Brain microvascular endothelial cell (primary cell): ENCODE measurements around the gene MX2.

Experiments used
- DNase-seq: peaks from one replicate; pipeline ENCODE4 v3.0.0-alpha.2; 2020
- H3K27ac ChIP-seq: fragments of 250-450 bp; sonication (Bioruptor Pico); 2 replicates; pipeline ENCODE4 v1.5.1; 2020; ENCODE audit warnings: mild to moderate bottlenecking, moderate library complexity
- H3K27me3 ChIP-seq: fragments of 250-450 bp; sonication (Bioruptor Pico); replicated peaks from 2 replicates; pipeline ENCODE4 v1.5.1; 2020; ENCODE audit warnings: mild to moderate bottlenecking
- H3K36me3 ChIP-seq: fragments of 250-450 bp; sonication (Bioruptor Pico); replicated peaks from 2 replicates; pipeline ENCODE4 v1.5.1; 2020; ENCODE audit warnings: mild to moderate bottlenecking
- H3K4me3 ChIP-seq: 2 replicates; pipeline ENCODE4 v1.5.1; 2011; ENCODE audit warnings: low read depth, mild to moderate bottlenecking, control low read depth, low read length, moderate library complexity
- in situ Hi-C: cut with HindIII; loops from 2 replicates; pipeline ENCODE4 v1.10.0; 2017; ENCODE audit warnings: low sequenced_read_pairs, low pct_ligation_motif_present
- TF ChIP-seq, protein P1 (sequence below): IDR thresholded peaks from 2 replicates; pipeline ENCODE4 v1.5.1; 2011; ENCODE audit warnings: low read depth, mild to moderate bottlenecking, moderate library complexity, low read length, control low read depth, inconsistent platforms; ENCODE audit errors: missing control alignments

MX2 gene

GRCh38 chr21:41345934-41346685 is 15.7 kb upstream of the MX2 start:
- Histone ChIP-seq H3K27me3 (no peaks in the 10 kb centered on the region), H3K36me3 (no peaks in the 10 kb centered on the region), H3K4me3 (no peak overlapping the region), H3K27ac (no peak overlapping the region)
- no peak for DNase-seq
- in situ Hi-C loops = no loop called here
- TF ChIP-seq, protein P1, sequence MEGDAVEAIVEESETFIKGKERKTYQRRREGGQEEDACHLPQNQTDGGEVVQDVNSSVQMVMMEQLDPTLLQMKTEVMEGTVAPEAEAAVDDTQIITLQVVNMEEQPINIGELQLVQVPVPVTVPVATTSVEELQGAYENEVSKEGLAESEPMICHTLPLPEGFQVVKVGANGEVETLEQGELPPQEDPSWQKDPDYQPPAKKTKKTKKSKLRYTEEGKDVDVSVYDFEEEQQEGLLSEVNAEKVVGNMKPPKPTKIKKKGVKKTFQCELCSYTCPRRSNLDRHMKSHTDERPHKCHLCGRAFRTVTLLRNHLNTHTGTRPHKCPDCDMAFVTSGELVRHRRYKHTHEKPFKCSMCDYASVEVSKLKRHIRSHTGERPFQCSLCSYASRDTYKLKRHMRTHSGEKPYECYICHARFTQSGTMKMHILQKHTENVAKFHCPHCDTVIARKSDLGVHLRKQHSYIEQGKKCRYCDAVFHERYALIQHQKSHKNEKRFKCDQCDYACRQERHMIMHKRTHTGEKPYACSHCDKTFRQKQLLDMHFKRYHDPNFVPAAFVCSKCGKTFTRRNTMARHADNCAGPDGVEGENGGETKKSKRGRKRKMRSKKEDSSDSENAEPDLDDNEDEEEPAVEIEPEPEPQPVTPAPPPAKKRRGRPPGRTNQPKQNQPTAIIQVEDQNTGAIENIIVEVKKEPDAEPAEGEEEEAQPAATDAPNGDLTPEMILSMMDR = no peak

GRCh38 chr21:41346758-41347157 is 15.1 kb upstream of the MX2 start:
- no peaks in the 10 kb centered on the region for H3K36me3 ChIP-seq
- TF ChIP-seq, protein P1 = no peak

GRCh38 chr21:41348434-41348833 is 13.4 kb upstream of the MX2 start:
- no peak for DNase-seq
- TF ChIP-seq, protein P1 = no peak
- Histone ChIP-seq H3K27me3 (no peaks in the 10 kb centered on the region), H3K27ac (no peak overlapping the region), H3K4me3 (no peak overlapping the region), H3K36me3 (no peaks in the 10 kb centered on the region)
- in situ Hi-C loops = no loop called here

More at GRCh38 chr21:41346758-41347157, 15.1 kb upstream of the MX2 start:
- Histone ChIP-seq H3K27me3 (no peaks in the 10 kb centered on the region), H3K4me3 (no peak overlapping the region), H3K27ac (no peak overlapping the region)
- no peak for DNase-seq
- in situ Hi-C loops = no loop called here

- Histone ChIP-seq H3K36me3 (no peaks in the 10 kb centered on the region), H3K27ac (no peak overlapping the region), H3K4me3 (no peak overlapping the region), H3K27me3 (no peaks in the 10 kb centered on the region)
- in situ Hi-C loops = no loop called here
- no peak for DNase-seq
- TF ChIP-seq, protein P1 = no peak
Observed at GRCh38 chr21:41349126-41349525, 12.7 kb upstream of the MX2 start.

DNA sequence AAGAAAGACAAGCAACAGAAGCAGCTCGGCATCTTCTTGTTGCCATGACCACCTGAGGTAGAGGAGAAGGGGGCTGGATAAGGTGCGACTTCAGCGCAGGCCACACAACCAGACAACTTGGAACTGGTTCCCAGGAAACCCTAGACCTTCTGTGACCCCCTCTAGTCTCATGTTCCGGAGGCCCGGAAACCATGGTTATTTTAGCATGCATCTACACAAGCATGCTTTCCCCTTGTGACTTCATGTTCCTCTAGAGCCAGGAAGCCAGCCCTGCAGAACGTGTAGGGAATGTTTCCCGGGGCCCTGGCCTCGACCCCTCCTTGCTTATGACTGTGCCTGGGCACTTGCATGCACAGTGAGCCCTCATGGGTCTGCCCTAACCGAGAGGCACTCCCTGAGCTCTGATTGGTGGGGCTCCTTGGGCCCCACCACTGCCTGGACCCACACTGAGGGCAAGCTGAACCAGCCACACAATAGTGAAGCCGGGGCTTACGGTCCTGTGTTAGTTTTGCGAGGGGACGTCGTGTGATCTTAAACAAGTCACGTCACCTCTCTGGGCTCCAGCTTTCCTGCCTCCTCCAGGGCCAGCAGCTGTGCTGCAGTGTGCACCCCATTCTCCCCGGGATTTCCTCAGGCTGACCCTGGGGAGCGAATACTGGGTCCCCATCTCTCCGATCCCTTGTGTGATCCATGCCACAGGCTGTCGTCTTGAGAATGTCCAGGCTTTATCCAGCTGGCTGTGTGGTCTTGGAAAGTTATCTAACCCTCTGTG is 12.0 kb upstream of the MX2 start:
- TF ChIP-seq, protein P1 = no peak
- in situ Hi-C loops = no loop called here
- H3K4me3 ChIP-seq = no peak overlapping the region
- H3K27me3 ChIP-seq = no peaks in the 10 kb centered on the region
- no peaks in the 10 kb centered on the region for H3K36me3 ChIP-seq
- no peak for DNase-seq
- no peak overlapping the region for H3K27ac ChIP-seq
